22Rv1 (cell line): ENCODE results near the gene CD164L2.

Source experiments
- H3K27ac ChIP-seq: fragments of 450-650 bp; 2 replicates; pipeline ENCODE4 v1.5.1; 2017
- ZFX ChIP-seq: fragments of 450-650 bp; IDR thresholded peaks from 2 replicates; pipeline ENCODE4 v1.6.1; 2017; ENCODE audit warnings: antibody characterized with exemption, borderline replicate concordance
- TF ChIP-seq, protein P1 (sequence below): fragments of 450-650 bp; IDR thresholded peaks from 2 replicates; pipeline ENCODE4 v1.5.1; 2017; ENCODE audit warnings: mild to moderate bottlenecking

CD164L2 gene

DNA sequence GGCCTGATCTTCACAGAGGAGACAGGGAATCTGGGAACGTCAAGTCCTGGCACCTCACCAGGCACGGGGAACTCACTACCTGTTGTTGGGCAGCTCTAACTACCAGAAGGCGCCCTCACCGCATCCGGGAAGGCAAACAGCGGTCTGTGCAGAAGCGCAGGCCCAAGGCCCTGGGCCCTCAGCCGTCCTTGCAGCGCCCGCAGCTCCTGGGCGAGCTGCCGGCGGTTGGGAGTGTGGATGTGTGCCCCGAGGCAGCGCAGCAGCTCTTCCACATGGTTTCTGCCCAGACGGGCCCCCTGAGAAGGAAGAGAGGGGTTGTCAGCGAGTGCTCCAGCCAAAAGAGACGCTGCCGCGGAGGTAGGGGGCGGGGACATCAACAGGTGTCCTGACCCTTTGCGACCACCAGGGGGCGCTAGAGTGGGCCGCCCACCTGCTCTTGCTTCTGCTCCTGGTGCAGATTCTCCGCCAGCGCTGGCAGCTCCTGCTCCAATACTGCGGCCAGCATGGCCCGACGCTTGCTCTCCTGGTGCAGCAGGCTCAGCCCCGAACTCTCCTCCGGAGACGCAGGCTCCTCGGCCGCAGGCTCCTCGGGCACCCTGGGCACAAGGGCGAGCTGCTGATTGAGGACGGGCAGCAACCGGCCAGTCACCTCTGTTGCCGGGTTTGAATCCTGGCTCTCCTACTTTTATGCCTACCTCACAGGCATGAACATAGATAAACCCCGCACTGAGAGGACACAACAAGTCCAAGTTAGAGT is 25.7 kb downstream of the CD164L2 start:
- peak overlapping the region; percentile 39; the same call in 1 of the 2 replicates for H3K27ac ChIP-seq
- TF ChIP-seq, protein P1, sequence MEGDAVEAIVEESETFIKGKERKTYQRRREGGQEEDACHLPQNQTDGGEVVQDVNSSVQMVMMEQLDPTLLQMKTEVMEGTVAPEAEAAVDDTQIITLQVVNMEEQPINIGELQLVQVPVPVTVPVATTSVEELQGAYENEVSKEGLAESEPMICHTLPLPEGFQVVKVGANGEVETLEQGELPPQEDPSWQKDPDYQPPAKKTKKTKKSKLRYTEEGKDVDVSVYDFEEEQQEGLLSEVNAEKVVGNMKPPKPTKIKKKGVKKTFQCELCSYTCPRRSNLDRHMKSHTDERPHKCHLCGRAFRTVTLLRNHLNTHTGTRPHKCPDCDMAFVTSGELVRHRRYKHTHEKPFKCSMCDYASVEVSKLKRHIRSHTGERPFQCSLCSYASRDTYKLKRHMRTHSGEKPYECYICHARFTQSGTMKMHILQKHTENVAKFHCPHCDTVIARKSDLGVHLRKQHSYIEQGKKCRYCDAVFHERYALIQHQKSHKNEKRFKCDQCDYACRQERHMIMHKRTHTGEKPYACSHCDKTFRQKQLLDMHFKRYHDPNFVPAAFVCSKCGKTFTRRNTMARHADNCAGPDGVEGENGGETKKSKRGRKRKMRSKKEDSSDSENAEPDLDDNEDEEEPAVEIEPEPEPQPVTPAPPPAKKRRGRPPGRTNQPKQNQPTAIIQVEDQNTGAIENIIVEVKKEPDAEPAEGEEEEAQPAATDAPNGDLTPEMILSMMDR, result peak; percentile 95
- TF ChIP-seq ZFX, result no peak

DNA sequence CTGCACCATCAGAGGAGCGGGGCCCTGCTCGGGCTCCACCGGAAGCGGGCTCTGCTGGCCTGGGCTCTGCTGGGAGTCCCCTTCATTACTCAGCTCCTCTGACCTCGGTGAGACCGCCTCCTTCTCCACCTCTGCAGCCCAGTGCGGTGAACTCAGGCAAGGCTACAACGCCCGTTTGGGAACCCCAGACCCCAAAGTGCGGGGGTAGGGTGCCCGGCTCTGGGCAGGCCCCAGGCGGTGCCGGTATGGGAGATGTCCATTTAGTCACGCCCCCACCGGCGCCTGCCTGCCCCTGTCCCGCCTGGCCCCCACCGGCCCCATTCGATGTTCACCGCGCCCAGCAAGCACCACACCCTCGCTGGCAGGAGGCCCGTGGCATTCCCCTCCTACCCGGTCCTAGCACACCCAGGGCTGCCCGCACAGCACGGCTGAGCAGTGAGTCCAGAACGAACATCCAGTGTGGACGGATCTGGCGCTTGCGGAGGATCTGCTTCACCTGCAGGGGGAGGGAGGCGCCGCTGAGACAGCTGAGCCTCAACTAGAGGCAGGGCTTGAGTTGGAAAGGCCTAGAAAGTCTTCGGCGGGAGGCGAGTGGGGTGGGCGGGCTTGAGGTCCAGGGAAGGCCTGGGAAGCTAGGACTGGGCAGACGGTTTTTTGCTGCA is 26.4 kb downstream of the CD164L2 start:
- peak overlapping the region; percentile 39; the same call in 1 of the 2 replicates for H3K27ac ChIP-seq
- TF ChIP-seq, protein P1, result no peak
- TF ChIP-seq ZFX, result no peak

DNA sequence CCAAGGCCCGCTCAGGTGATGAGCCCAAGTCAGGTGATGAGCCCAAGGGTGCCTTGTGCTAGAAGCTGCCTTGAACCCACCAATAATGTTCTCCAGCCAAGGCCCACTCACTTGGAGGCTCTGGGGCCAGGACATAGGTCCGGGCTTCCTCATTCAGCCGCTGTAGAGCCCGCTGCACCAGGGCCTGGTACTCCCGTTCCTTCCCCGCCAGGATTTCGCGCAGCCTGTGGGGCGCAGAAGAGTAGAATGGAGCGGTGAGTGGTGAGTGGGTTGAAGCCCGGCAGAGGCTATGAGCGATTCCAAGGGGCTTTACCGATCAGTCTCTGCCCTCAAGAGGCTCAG is 26.9 kb downstream of the CD164L2 start:
- no peak for TF ChIP-seq ZFX
- TF ChIP-seq, protein P1, result no peak
- H3K27ac ChIP-seq, result no peak overlapping the region

DNA sequence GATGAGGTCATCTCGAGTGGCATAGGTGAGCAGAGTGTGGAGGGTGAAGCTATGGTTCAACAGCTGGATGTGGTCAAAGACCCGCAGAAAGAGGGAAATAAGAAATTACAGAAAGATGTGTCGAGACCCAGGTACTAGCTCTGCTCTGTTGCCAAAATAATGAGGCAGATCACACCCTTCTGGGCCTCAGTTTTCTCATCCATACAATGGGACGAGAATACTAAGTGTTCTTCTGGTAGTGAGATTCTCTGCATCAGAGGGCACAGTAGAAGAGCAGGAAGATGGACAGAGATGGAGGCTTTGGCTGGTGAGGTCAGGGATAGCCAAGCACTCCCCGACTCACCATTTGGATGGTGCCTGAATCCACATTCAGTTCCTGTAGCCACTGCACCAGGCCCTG is 27.4 kb downstream of the CD164L2 start:
- TF ChIP-seq, protein P1, result no peak
- no peak for TF ChIP-seq ZFX

DNA sequence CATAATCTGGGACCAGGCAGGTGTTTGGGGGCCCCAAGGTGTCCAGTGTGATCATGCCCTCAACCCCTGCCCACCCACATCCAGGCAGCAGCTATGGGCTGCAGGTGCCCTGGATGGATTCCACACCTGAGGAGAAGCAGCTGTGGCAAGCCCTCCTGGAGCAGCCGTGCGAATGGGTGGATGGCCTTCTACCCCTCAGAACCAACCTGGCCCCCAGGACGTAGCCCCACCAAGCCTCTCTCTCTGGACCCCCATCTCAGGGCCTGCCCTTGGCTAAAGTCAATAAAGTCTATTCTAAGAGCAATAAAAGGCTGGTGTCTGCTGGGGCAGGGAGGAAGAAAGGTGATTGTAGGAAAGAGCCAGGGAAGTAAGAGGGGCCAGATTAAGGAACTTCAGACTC is 29.5 kb downstream of the CD164L2 start:
- no peak for TF ChIP-seq ZFX
- TF ChIP-seq, protein P1, result no peak
- 0 out of 2 replicates have a peak overlapping the region, but pooled peaks have one; percentile 15 for H3K27ac ChIP-seq

More for the DNA sequence above, 27.4 kb downstream of the CD164L2 start:
- H3K27ac ChIP-seq, result no peak overlapping the region

DNA sequence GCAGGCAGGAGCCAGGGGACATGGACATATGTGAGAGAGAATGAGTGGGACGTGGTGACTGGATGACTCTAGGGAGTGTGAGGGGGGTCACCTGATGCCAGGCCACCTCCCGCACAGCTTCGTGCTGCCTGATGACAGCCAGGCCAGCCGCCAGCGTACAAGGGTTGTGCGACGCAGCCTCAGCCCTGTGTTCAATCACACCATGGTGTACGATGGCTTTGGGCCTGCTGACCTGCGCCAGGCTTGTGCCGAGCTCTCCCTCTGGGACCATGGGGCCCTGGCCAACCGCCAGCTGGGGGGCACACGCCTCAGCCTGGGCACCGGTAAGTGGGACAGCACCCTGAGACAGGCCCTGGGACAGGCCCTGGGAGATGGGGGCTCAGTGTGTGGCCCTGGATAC is 30.0 kb downstream of the CD164L2 start:
- H3K27ac ChIP-seq, result no peak overlapping the region
- TF ChIP-seq ZFX, result no peak
- TF ChIP-seq, protein P1, result no peak

DNA sequence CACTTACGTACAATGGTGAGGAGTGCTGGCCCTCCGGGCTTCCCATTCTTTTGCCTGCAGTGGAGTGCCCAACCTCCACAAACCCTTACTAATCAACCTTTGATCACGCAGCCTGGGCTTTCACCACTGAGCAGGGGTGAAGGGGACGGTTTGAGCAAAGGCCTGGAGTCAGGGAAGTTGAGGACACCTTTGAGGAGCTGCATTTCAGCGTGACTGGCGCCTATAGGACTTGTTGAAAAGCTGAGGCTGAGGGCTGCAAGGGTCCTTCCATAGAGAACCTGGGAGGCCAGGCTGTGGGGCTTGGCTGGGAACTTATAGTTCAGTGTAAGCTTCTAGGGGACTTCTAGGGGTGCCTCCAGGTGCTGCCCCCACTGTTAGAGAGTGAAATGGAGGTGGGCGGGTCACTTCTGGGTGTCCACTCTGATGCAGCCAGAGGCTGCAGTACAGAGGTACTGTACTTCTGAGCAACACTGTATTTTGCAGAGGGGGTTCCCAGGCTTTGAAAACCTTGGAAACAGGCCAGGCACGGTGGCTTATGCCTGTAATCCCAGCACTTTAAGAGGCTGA is 31.5 kb downstream of the CD164L2 start:
- no peak for TF ChIP-seq ZFX
- TF ChIP-seq, protein P1, result no peak
- peak overlapping the region; percentile 27 for H3K27ac ChIP-seq
